ENCODE data around the gene PTGES2. TPM values are rescaled to one million over a fixed set of nuclear protein-coding genes. Genes with fewer than 3 reads are reported as not detected.

PTGES2 gene
- total RNA-seq, 3 donors from 2014 or later (not counting 1 experiment from before 2014, with no cell fraction given), result 43.4 to 57.0 (median 53.3) TPM

DNA sequence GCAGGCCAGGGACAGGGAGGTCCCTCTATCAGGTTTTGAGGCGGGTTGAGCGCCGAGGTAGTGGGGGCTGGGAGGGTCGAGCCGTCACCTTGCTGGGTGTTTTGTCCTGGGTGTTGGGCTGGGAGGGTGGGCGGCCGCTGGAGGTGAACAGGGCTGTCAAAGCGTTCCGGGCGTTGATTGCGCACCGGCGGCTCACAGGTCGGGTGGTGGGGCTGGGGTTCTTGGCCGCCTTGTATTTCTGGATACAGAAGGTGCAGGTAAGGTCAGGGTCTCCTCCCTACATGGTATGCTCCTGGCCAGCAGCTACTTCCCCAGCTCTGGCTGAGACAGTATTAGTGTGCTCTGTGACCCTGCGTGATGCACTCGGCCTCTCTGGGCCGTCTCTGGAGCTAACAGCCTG lies 38.6 kb upstream of the PTGES2 start:
- H3K36me3 Mint-ChIP-seq, result no peaks in the 10 kb centered on the region
- Histone ChIP-seq H3K27me3 (ENCODE audit: control insufficient read depth, insufficient read depth, low read length) (no peaks in the 10 kb centered on the region), H3K27ac (ENCODE audit: low read length) (no peak overlapping the region), H3K4me1 (ENCODE audit: control insufficient read depth, insufficient read depth, low read length) (peaks cover 2% of the 10 kb centered on the region), H3K36me3 (ENCODE audit: control insufficient read depth, insufficient read depth, low read length) (peaks cover 52% of the 10 kb centered on the region), H3K9me3 (ENCODE audit: control insufficient read depth, insufficient read depth, low read length) (no peaks in the 10 kb centered on the region), H3K4me3 (ENCODE audit: low read length) (no peak overlapping the region)
- no peak overlapping the region for H3K27ac Mint-ChIP-seq
- peaks cover 11 to 17% of the 10 kb centered on the region in 2 donors for H3K4me1 Mint-ChIP-seq
- H3K27me3 Mint-ChIP-seq (ENCODE audit: low read depth in 2 of 2), result no peaks in the 10 kb centered on the region
- TF ChIP-seq, protein P1, sequence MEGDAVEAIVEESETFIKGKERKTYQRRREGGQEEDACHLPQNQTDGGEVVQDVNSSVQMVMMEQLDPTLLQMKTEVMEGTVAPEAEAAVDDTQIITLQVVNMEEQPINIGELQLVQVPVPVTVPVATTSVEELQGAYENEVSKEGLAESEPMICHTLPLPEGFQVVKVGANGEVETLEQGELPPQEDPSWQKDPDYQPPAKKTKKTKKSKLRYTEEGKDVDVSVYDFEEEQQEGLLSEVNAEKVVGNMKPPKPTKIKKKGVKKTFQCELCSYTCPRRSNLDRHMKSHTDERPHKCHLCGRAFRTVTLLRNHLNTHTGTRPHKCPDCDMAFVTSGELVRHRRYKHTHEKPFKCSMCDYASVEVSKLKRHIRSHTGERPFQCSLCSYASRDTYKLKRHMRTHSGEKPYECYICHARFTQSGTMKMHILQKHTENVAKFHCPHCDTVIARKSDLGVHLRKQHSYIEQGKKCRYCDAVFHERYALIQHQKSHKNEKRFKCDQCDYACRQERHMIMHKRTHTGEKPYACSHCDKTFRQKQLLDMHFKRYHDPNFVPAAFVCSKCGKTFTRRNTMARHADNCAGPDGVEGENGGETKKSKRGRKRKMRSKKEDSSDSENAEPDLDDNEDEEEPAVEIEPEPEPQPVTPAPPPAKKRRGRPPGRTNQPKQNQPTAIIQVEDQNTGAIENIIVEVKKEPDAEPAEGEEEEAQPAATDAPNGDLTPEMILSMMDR (IDR thresholded peaks at IDR 0.05), result no peak
- ATAC-seq (no peak), DNase-seq (no peak)
- no peaks in the 10 kb centered on the region for H3K9me3 Mint-ChIP-seq
- intact Hi-C loops (cut with micrococcal nuclease), result no loop called here
- H3K4me3 Mint-ChIP-seq, result no peak overlapping the region
- WGBS (ENCODE audit: insufficient coverage), result 96% methylated on average over 17 of the region's 18 CpGs

GRCh38 chr9:128164307-128164885 lies 36.9 kb upstream of the PTGES2 start:
- Mint-ChIP-seq H3K27ac (no peak overlapping the region), H3K9me3 (no peaks in the 10 kb centered on the region), H3K4me3 (no peak overlapping the region), H3K4me1 (peaks cover 12 to 23% of the 10 kb centered on the region in 2 donors), H3K36me3 (no peaks in the 10 kb centered on the region), H3K27me3 (ENCODE audit: low read depth in 2 of 2) (no peaks in the 10 kb centered on the region)
- Histone ChIP-seq H3K4me1 (ENCODE audit: control insufficient read depth, insufficient read depth, low read length) (peaks cover 15% of the 10 kb centered on the region), H3K27me3 (ENCODE audit: control insufficient read depth, insufficient read depth, low read length) (no peaks in the 10 kb centered on the region), H3K36me3 (ENCODE audit: control insufficient read depth, insufficient read depth, low read length) (peaks cover 43% of the 10 kb centered on the region), H3K27ac (ENCODE audit: low read length) (no peak overlapping the region), H3K9me3 (ENCODE audit: control insufficient read depth, insufficient read depth, low read length) (no peaks in the 10 kb centered on the region), H3K4me3 (ENCODE audit: low read length) (no peak overlapping the region)
- intact Hi-C loops (cut with micrococcal nuclease), result no loop called here
- WGBS (ENCODE audit: insufficient coverage), result 90% methylated on average over 14 of the region's 14 CpGs
- DNase-seq, result no peak
- TF ChIP-seq, protein P1 (IDR thresholded peaks at IDR 0.05), result no peak
- ATAC-seq, result no peak

- Mint-ChIP-seq H3K27ac (no peak overlapping the region), H3K36me3 (no peaks in the 10 kb centered on the region), H3K27me3 (ENCODE audit: low read depth in 2 of 2) (no peaks in the 10 kb centered on the region), H3K9me3 (no peaks in the 10 kb centered on the region), H3K4me1 (peaks cover 15 to 23% of the 10 kb centered on the region in 2 donors), H3K4me3 (no peak overlapping the region)
- H3K27ac ChIP-seq (ENCODE audit: low read length), result no peak overlapping the region
- no peak overlapping the region for H3K4me3 ChIP-seq (ENCODE audit: low read length)
- intact Hi-C loops (cut with micrococcal nuclease), result no loop called here
- H3K9me3 ChIP-seq (ENCODE audit: control insufficient read depth, insufficient read depth, low read length), result no peaks in the 10 kb centered on the region
- ATAC-seq (no peak), DNase-seq (no peak)
- TF ChIP-seq, protein P1 (IDR thresholded peaks at IDR 0.05), result no peak
- 97% methylated on average over 10 of the region's 10 CpGs for WGBS (ENCODE audit: insufficient coverage)
- H3K27me3 ChIP-seq (ENCODE audit: control insufficient read depth, insufficient read depth, low read length), result no peaks in the 10 kb centered on the region
- H3K36me3 ChIP-seq (ENCODE audit: control insufficient read depth, insufficient read depth, low read length), result peaks cover 36% of the 10 kb centered on the region
- peaks cover 19% of the 10 kb centered on the region for H3K4me1 ChIP-seq (ENCODE audit: control insufficient read depth, insufficient read depth, low read length)
Measured at GRCh38 chr9:128163523-128164306, 36.2 kb upstream of the PTGES2 start.
